ENCODE data around the gene RPL39. TPM values are rescaled to one million over a fixed set of nuclear protein-coding genes. Genes with fewer than 3 reads are reported as not detected.

Gene RPL39
- total RNA-seq, 1 donor from 2014 or later: 1,069 TPM

Other genes with a start within 250 kb of the RPL39 start
- 16.0 TPM for gene STEEP1, start 226.2 kb downstream of the RPL39 start, total RNA-seq
- gene UBE2A, start 217.1 kb downstream of the RPL39 start, total RNA-seq: 61.9 TPM
- gene NKRF, start 185.2 kb downstream of the RPL39 start, total RNA-seq: 5.2 TPM
- gene SEPTIN6, start 98.5 kb downstream of the RPL39 start, total RNA-seq: 7.6 TPM
- gene SOWAHD, start 33.0 kb downstream of the RPL39 start, total RNA-seq: 0.32 TPM
- 3.7 TPM for gene UPF3B, start 61.3 kb upstream of the RPL39 start, total RNA-seq
- 10.2 TPM for gene RNF113A, start 80.1 kb upstream of the RPL39 start, total RNA-seq
- gene NDUFA1, start 80.2 kb upstream of the RPL39 start, total RNA-seq: 631 TPM
- not detected for gene AKAP14, start 104.3 kb upstream of the RPL39 start, total RNA-seq
- 3.6 TPM for gene NKAP, start 152.1 kb upstream of the RPL39 start, total RNA-seq